ENCODE results near the gene BRCA2.

DNA sequence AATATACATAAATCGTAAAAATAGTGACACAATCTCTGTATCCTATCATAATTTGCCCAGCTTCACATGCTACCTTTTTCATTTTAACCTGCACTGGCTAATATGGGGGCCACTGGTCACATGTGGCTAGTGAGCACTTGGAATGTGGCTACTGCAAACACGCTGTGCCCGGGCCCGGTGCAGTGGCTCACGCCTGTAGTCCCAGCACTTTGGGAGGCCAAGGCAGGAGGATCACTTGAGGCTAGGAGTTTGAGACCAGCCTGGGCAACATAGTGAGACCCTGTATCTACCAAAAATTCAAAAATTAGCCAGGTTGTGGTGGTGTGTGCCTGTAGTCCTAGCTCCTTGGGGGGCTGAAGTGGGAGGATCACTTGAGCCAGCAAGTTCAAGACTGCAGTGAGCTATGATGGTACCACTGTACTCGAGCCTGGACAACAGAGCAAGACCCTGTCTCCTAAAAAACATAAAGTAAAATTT is 114.2 kb downstream of the BRCA2 start:
- TF ChIP-seq POLR2AphosphoS5 (IDR thresholded peaks at IDR 0.05; ENCODE audit: control insufficient read depth, insufficient read depth, low read depth, low read length) (no peak), ZNF584 (CRISPR knock-in tag; IDR thresholded peaks at IDR 0.05; ENCODE audit: low read depth) (no peak), ZNF253 (CRISPR knock-in tag; conservative IDR thresholded peaks at IDR 0.05) (no peak), FOXA1 (IDR thresholded peaks at IDR 0.05; ENCODE audit: borderline replicate concordance) (no peak), EZH2 (IDR thresholded peaks at IDR 0.05; ENCODE audit: borderline replicate concordance, low read depth, low read length) (no peak)
- TF ChIP-seq, protein P1, sequence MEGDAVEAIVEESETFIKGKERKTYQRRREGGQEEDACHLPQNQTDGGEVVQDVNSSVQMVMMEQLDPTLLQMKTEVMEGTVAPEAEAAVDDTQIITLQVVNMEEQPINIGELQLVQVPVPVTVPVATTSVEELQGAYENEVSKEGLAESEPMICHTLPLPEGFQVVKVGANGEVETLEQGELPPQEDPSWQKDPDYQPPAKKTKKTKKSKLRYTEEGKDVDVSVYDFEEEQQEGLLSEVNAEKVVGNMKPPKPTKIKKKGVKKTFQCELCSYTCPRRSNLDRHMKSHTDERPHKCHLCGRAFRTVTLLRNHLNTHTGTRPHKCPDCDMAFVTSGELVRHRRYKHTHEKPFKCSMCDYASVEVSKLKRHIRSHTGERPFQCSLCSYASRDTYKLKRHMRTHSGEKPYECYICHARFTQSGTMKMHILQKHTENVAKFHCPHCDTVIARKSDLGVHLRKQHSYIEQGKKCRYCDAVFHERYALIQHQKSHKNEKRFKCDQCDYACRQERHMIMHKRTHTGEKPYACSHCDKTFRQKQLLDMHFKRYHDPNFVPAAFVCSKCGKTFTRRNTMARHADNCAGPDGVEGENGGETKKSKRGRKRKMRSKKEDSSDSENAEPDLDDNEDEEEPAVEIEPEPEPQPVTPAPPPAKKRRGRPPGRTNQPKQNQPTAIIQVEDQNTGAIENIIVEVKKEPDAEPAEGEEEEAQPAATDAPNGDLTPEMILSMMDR (IDR thresholded peaks at IDR 0.05 in 2 of 3, conservative IDR thresholded peaks at IDR 0.05 in 1 of 3; ENCODE audit: insufficient read depth in 2 of 3, low read depth in 1 of 3, low read length in 3 of 3) = no peak
